HepG2 (cell line): ENCODE results near the gene TM4SF18. TPM values are rescaled to one million over a fixed set of nuclear protein-coding genes. Genes with fewer than 3 reads are reported as not detected.
A peak's percentile ranks its signal among the peaks of the same experiment; 100 is the strongest.

ENCODE experiments used
- AGO2 ChIP-seq: fragments of 200-400 bp; formaldehyde crosslinking; optimal IDR thresholded peaks from 2 replicates; pipeline ENCODE3; 2017; ENCODE audit warnings: mild to moderate bottlenecking, low read depth, low read length, moderate library complexity
- CAMTA2 ChIP-seq: sonication (generic); formaldehyde crosslinking; IDR thresholded peaks from 2 replicates; pipeline ENCODE4 v1.4.0; 2020; ENCODE audit warnings: mild to moderate bottlenecking, missing genetic modification reagents, borderline replicate concordance
- CCDC6 ChIP-seq: sonication (generic); formaldehyde crosslinking; IDR thresholded peaks from 2 replicates; pipeline ENCODE4 v1.8.1; 2022; ENCODE audit warnings: mild to moderate bottlenecking, missing genetic modification reagents, moderate library complexity
- CEBPZ ChIP-seq: IDR thresholded peaks from 2 replicates; pipeline ENCODE4 v1.6.1; 2012; ENCODE audit warnings: low read length, improper control_type of control experiment
- IKZF5 ChIP-seq: IDR thresholded peaks from 2 replicates; pipeline ENCODE4 v1.6.1; 2018; ENCODE audit warnings: missing genetic modification reagents, mild to moderate bottlenecking, missing compliant biosample characterization
- JUND ChIP-seq: sonication (generic); formaldehyde crosslinking; IDR thresholded peaks from 2 replicates; pipeline ENCODE4 v1.8.0; 2022; ENCODE audit warnings: mild to moderate bottlenecking, missing genetic modification reagents
- KAT7 ChIP-seq: IDR thresholded peaks from 2 replicates; pipeline ENCODE4 v1.6.1; 2018; ENCODE audit warnings: borderline replicate concordance, missing compliant biosample characterization
- MNT ChIP-seq: fragments of 450-650 bp; IDR thresholded peaks from 2 replicates; pipeline ENCODE4 v1.6.1; 2016
- NFKBIZ ChIP-seq: IDR thresholded peaks from 2 replicates; pipeline ENCODE4 v1.6.1; 2018; ENCODE audit warnings: missing genetic modification reagents, missing compliant biosample characterization
- ONECUT2 ChIP-seq: sonication (generic); formaldehyde crosslinking; IDR thresholded peaks from 2 replicates; pipeline ENCODE4 v1.4.0; 2020; ENCODE audit warnings: missing genetic modification reagents
- PAF1 ChIP-seq: IDR thresholded peaks from 2 replicates; pipeline ENCODE4 v1.6.1; 2016; ENCODE audit warnings: missing genetic modification reagents, missing compliant biosample characterization
- PRMT3 ChIP-seq: sonication (generic); formaldehyde crosslinking; IDR thresholded peaks from 2 replicates; pipeline ENCODE4 v1.8.1; 2022; ENCODE audit warnings: low read depth, mild to moderate bottlenecking, moderate library complexity, missing genetic modification reagents, borderline replicate concordance
- SP5 ChIP-seq: IDR thresholded peaks from 2 replicates; pipeline ENCODE4 v1.6.1; 2016; ENCODE audit warnings: low read depth, borderline replicate concordance
- WIZ ChIP-seq: sonication (generic); formaldehyde crosslinking; IDR thresholded peaks from 2 replicates; pipeline ENCODE4 v1.5.1; 2020; ENCODE audit warnings: mild to moderate bottlenecking, missing genetic modification reagents
- ZHX1 ChIP-seq: sonication (generic); formaldehyde crosslinking; IDR thresholded peaks from 2 replicates; pipeline ENCODE4 v1.8.1; 2022; ENCODE audit warnings: low read depth, mild to moderate bottlenecking, missing genetic modification reagents
- ZMAT3 ChIP-seq: sonication (generic); formaldehyde crosslinking; conservative IDR thresholded peaks from 2 replicates; pipeline ENCODE4 v1.7.0; 2021; ENCODE audit warnings: missing genetic modification reagents
- ZNF160 ChIP-seq: sonication (generic); formaldehyde crosslinking; IDR thresholded peaks from 2 replicates; pipeline ENCODE4 v1.8.0; 2022; ENCODE audit warnings: mild to moderate bottlenecking, inconsistent platforms, missing genetic modification reagents
- ZNF530 ChIP-seq: sonication (generic); formaldehyde crosslinking; IDR thresholded peaks from 2 replicates; pipeline ENCODE4 v1.5.0; 2020; ENCODE audit warnings: low read depth, mild to moderate bottlenecking, missing genetic modification reagents
- ZNF570 ChIP-seq: sonication (generic); formaldehyde crosslinking; IDR thresholded peaks from 2 replicates; pipeline ENCODE4 v1.4.0; 2020; ENCODE audit warnings: mild to moderate bottlenecking, missing genetic modification reagents, borderline replicate concordance
- ZNF720 ChIP-seq: sonication (generic); formaldehyde crosslinking; IDR thresholded peaks from 2 replicates; pipeline ENCODE4 v1.4.0; 2020; ENCODE audit warnings: missing genetic modification reagents
- polyA plus RNA-seq, 8 experiments: library from polyadenylated mRNA; depleted of rRNA in 3 of 8; stranded (reverse) in 7 of 8; unstranded in 1 of 8; fragments of >200 nt; fragmentation: Illumina TruSeq in 4 of 8; extraction: Trizol in 4 of 8; gene quantifications; 2 replicates each; pipeline versions ENCODE4 v1.2.1 to v1.2.3, GENCODE V29; 2011 to 2016; ENCODE audit warnings: low read depth in 4 of 8, missing spikeins in 1 of 8, mixed read lengths in 1 of 8; ENCODE audit not compliant: insufficient read depth in 1 of 8
- total RNA-seq, 5 experiments: library from RNA; depleted of rRNA; stranded (reverse); fragments of >200 nt; fragmentation: Illumina TruSeq; extraction: Trizol; gene quantifications; 2 replicates each; pipeline ENCODE4 v1.2.3, GENCODE V29; 2016; ENCODE audit warnings: low read depth in 1 of 5

TM4SF18 gene
- total and polyA plus RNA-seq, 2 of the 13 experiments (the other 11 are each of a cell fraction or from before 2014, with no cell fraction given): 0.15 TPM; not detected in 1

- TF ChIP-seq MNT: no peak
- TF ChIP-seq PRMT3 (CRISPR knock-in tag): no peak
- TF ChIP-seq SP5 (CRISPR knock-in tag): no peak
- no peak for TF ChIP-seq ZMAT3 (CRISPR knock-in tag)
- no peak for TF ChIP-seq CEBPZ
- TF ChIP-seq ZNF160 (CRISPR knock-in tag): no peak
- no peak for TF ChIP-seq ONECUT2 (CRISPR knock-in tag)
- no peak for TF ChIP-seq ZHX1 (CRISPR knock-in tag)
- TF ChIP-seq JUND: no peak
- TF ChIP-seq ZNF530 (CRISPR knock-in tag): no peak
- TF ChIP-seq NFKBIZ (CRISPR knock-in tag): no peak
- peak; percentile 82 for TF ChIP-seq AGO2
- TF ChIP-seq CAMTA2: no peak
- no peak for TF ChIP-seq CCDC6
- TF ChIP-seq ZNF570 (CRISPR knock-in tag): no peak
- no peak for TF ChIP-seq ZNF720 (CRISPR knock-in tag)
- 0 out of 2 replicates have a peak, but pooled peaks have one; percentile 48 for TF ChIP-seq PAF1 (CRISPR knock-in tag)
- TF ChIP-seq KAT7: 0 out of 2 replicates have a peak, but pooled peaks have one; percentile 47
- TF ChIP-seq IKZF5: no peak
- TF ChIP-seq WIZ (CRISPR knock-in tag): no peak
These were observed 36.8 kb upstream of the TM4SF18 start (continued) for GRCh38 chr3:149369991-149370866.
